Smooth muscle cell of bladder (primary cell): ENCODE results near the gene ZBTB32. TPM values are rescaled to one million over a fixed set of nuclear protein-coding genes. Genes with fewer than 3 reads are reported as not detected.

ENCODE experiments used
- total RNA-seq: library from RNA; depleted of rRNA; stranded (reverse); fragments of >200 nt; gene quantifications from 2 replicates; pipeline ENCODE4 v1.2.3, GENCODE V29; 2014

Gene ZBTB32, protein sequence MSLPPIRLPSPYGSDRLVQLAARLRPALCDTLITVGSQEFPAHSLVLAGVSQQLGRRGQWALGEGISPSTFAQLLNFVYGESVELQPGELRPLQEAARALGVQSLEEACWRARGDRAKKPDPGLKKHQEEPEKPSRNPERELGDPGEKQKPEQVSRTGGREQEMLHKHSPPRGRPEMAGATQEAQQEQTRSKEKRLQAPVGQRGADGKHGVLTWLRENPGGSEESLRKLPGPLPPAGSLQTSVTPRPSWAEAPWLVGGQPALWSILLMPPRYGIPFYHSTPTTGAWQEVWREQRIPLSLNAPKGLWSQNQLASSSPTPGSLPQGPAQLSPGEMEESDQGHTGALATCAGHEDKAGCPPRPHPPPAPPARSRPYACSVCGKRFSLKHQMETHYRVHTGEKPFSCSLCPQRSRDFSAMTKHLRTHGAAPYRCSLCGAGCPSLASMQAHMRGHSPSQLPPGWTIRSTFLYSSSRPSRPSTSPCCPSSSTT
- total RNA-seq: not detected in 2 replicates

GRCh38 chr19:35704218-35704617 lies at the start of gene ZBTB32:
Gene ZBTB32, plus strand, starts transcription at chr19:35704558. Its CDS starts 10,069 bp downstream, at chr19:35714627.

GRCh38 chr19:35666251-35666913 lies 38.0 kb upstream of the ZBTB32 start, which contains the start of gene UPK1A:
Gene UPK1A, plus strand, starts transcription at chr19:35666517. Its CDS starts 296 bp downstream, at chr19:35666813.

GRCh38 chr19:35717665-35718344 lies 13.4 kb downstream of the ZBTB32 start, which contains the start of gene KMT2B:
Gene KMT2B, plus strand, starts transcription at chr19:35718003. Its CDS starts 16 bp downstream, at chr19:35718019.

GRCh38 chr19:35742121-35742724 lies 37.9 kb downstream of the ZBTB32 start, which contains the start of gene IGFLR1:
Gene IGFLR1, minus strand, starts transcription at chr19:35742452. Its CDS starts 1,272 bp downstream, at chr19:35741180.

GRCh38 chr19:35745328-35746086 lies 41.1 kb downstream of the ZBTB32 start, which contains the start of the genes PSENEN and U2AF1L4:
Gene PSENEN, plus strand, starts transcription at chr19:35745651. Its CDS starts 280 bp downstream, at chr19:35745931.
Gene U2AF1L4, minus strand, starts transcription at chr19:35745418. Its CDS starts 27 bp downstream, at chr19:35745391.

GRCh38 chr19:35748106-35749020 lies 44.0 kb downstream of the ZBTB32 start, which contains the start of gene LIN37:
Gene LIN37, plus strand, starts transcription at chr19:35748576. Its CDS starts 149 bp downstream, at chr19:35748725.

GRCh38 chr19:35756377-35757230 lies 52.2 kb downstream of the ZBTB32 start, which contains the start of gene HSPB6:
Gene HSPB6, minus strand, starts transcription at chr19:35757029. Its CDS starts 21 bp downstream, at chr19:35757008.

DNA sequence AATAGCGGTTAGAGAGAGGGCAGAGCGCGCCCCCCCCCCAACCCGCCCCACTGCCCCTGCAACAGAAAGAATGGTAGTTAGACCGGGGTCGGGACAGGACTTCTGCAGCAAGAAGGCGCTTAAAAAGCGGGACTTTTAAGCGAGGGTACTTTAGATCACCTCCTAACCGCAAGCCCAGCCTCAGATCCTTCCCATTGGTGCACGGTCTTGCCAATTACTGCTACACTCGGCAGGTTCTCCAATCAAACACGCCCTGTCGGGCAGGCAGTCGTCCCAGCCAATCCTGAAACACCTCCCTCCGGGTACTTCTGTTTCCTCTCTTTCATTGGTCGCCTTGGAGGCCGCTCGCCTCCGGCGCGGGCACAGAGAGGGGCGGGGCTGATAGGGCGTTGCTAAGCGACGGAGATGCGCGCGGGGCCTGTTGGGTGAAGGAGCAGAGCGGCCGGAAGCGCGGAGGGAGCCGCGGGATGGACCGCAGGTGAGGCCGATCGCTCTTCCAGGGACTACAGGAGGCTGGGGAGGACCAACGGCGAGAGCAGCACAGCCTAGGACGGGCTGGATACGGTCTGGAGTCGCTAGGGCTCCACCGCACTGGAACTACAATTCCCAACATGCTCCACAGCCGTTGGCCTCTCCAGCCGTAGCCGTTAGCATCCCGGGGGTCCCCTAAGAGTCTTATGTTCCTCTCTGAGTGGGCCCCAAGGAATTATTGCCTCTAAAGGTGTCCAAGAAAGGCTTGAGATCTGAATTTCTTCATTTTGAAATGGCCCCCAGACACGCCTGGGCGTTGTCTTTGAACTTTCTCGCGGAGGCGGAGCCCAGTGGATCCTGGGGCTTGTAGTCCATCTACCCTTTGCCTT lies 53.6 kb downstream of the ZBTB32 start, which contains the start of gene PROSER3:
Gene PROSER3 (plus strand): TSS at position 428 of the 860 bp plus-strand sequence. CDS start 40 bp downstream, at position 468.

Other genes with a start within 250 kb of the ZBTB32 start
- gene KRTDAP, start 214.1 kb upstream of the ZBTB32 start, total RNA-seq: not detected in 2 replicates
- gene DMKN, start 190.9 kb upstream of the ZBTB32 start, total RNA-seq: 4.0 and 18.3 TPM in 2 replicates
- 2.1 and 9.3 TPM in 2 replicates for gene SBSN, start 176.2 kb upstream of the ZBTB32 start, total RNA-seq
- gene GAPDHS, start 171.1 kb upstream of the ZBTB32 start, total RNA-seq: not detected in 2 replicates
- 81.8 and 120 TPM in 2 replicates for gene TMEM147, start 158.9 kb upstream of the ZBTB32 start, total RNA-seq
- not detected in 2 replicates for gene ATP4A, start 140.9 kb upstream of the ZBTB32 start, total RNA-seq
- not detected in 2 replicates for gene PMIS2, start 118.4 kb upstream of the ZBTB32 start, total RNA-seq
- gene HAUS5, start 91.8 kb upstream of the ZBTB32 start, total RNA-seq: 3.0 and 3.5 TPM in 2 replicates
- gene RBM42, start 75.5 kb upstream of the ZBTB32 start, total RNA-seq: 33.4 and 34.0 TPM in 2 replicates
- 0.18 and 0.28 TPM in 2 replicates for gene ETV2, start 62.8 kb upstream of the ZBTB32 start, total RNA-seq
- gene COX6B1, start 56.2 kb upstream of the ZBTB32 start, total RNA-seq: 495 and 644 TPM in 2 replicates
- gene UPK1A, start 38.0 kb upstream of the ZBTB32 start, total RNA-seq: 0.09 TPM in 1 of 2 replicates, not detected in the other
- gene KMT2B, start 13.4 kb downstream of the ZBTB32 start, total RNA-seq: 2.6 and 4.2 TPM in 2 replicates
- gene IGFLR1, start 37.9 kb downstream of the ZBTB32 start, total RNA-seq: 1.00 and 1.8 TPM in 2 replicates
- gene U2AF1L4, start 40.9 kb downstream of the ZBTB32 start, total RNA-seq: 5.5 and 7.8 TPM in 2 replicates
- 13.5 and 14.0 TPM in 2 replicates for gene PSENEN, start 41.1 kb downstream of the ZBTB32 start, total RNA-seq
- 7.4 and 10.1 TPM in 2 replicates for gene LIN37, start 44.0 kb downstream of the ZBTB32 start, total RNA-seq
- gene HSPB6, start 52.5 kb downstream of the ZBTB32 start, total RNA-seq: 50.3 and 88.4 TPM in 2 replicates
- gene PROSER3, start 53.6 kb downstream of the ZBTB32 start, total RNA-seq: 2.5 and 3.3 TPM in 2 replicates
- 1.00 and 1.3 TPM in 2 replicates for gene ARHGAP33, start 71.0 kb downstream of the ZBTB32 start, total RNA-seq
- not detected in 2 replicates for gene PRODH2, start 108.3 kb downstream of the ZBTB32 start, total RNA-seq
- gene NPHS1, start 147.9 kb downstream of the ZBTB32 start, total RNA-seq: not detected in 2 replicates
- not detected in 2 replicates for gene KIRREL2, start 152.4 kb downstream of the ZBTB32 start, total RNA-seq
- 1.7 and 3.9 TPM in 2 replicates for gene APLP1, start 164.0 kb downstream of the ZBTB32 start, total RNA-seq
- gene NFKBID, start 196.0 kb downstream of the ZBTB32 start, total RNA-seq: 2.7 and 3.8 TPM in 2 replicates
- 1.00 and 2.8 TPM in 2 replicates for gene HCST, start 198.0 kb downstream of the ZBTB32 start, total RNA-seq
- gene TYROBP, start 203.7 kb downstream of the ZBTB32 start, total RNA-seq: not detected in 2 replicates
- 1.00 and 2.4 TPM in 2 replicates for gene LRFN3, start 231.8 kb downstream of the ZBTB32 start, total RNA-seq